Activated T-cell treated with anti-CD3 and anti-CD28 coated beads for 48 hours (primary cell): ENCODE results near the gene TMOD3.
"Not testable (repeated sequence)": the region's sequence is repeated elsewhere in the genome, so short reads cannot be mapped to it uniquely, and the experiment has no call there.

Experiments used
- DNase-seq: peaks from one replicate; pipeline ENCODE4 v3.0.0-alpha.2; 2020; ENCODE audit warnings: low read depth

TMOD3 gene

GRCh38 chr15:51864408-51865056, 35.1 kb downstream of the TMOD3 start:
- no peak for DNase-seq

DNA sequence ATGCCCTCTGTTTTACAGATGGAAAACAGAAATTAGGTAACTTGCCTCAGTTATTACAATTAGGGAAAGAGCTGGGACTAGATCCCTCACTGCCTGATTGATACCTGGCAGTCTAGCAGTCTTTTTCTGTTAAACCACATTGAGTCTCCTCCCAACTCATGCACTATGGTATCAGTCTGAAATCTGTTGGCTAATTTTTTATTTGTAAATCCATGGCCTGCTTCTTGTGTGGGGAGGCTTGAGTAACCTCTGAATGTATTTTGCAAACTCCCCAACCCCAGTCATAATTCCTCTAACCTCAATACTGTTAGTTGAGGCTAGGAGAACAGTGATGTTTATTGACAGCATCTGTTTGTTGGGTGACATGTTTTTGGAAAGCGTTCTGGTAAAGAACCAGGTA, 35.9 kb downstream of the TMOD3 start:
- no peak for DNase-seq

- DNase-seq = no peak
These were observed 36.7 kb downstream of the TMOD3 start for GRCh38 chr15:51866161-51866560.

DNA sequence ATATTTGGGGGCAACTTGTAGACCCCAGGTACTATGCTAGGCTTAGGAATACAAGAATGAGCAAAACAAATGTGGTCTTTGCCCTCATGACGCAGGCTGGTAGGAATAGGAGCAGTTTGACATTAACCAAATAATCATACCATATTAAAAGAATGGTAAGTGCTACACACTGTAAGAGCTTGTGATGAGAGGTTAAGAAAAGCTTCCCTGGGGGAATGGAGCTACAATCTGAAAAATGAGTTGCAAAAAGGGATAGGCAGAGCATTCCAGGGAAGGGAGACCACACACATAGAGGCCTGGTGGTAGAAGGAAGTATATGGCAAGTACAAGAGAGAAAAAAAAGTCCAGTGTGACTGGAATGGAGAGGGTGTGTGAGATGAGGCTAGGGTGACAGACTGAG, 37.3 kb downstream of the TMOD3 start:
- DNase-seq = no peak

GRCh38 chr15:51869060-51869421, 39.6 kb downstream of the TMOD3 start:
- DNase-seq = no peak

GRCh38 chr15:51870774-51871173, 41.3 kb downstream of the TMOD3 start:
- no peak for DNase-seq

DNA sequence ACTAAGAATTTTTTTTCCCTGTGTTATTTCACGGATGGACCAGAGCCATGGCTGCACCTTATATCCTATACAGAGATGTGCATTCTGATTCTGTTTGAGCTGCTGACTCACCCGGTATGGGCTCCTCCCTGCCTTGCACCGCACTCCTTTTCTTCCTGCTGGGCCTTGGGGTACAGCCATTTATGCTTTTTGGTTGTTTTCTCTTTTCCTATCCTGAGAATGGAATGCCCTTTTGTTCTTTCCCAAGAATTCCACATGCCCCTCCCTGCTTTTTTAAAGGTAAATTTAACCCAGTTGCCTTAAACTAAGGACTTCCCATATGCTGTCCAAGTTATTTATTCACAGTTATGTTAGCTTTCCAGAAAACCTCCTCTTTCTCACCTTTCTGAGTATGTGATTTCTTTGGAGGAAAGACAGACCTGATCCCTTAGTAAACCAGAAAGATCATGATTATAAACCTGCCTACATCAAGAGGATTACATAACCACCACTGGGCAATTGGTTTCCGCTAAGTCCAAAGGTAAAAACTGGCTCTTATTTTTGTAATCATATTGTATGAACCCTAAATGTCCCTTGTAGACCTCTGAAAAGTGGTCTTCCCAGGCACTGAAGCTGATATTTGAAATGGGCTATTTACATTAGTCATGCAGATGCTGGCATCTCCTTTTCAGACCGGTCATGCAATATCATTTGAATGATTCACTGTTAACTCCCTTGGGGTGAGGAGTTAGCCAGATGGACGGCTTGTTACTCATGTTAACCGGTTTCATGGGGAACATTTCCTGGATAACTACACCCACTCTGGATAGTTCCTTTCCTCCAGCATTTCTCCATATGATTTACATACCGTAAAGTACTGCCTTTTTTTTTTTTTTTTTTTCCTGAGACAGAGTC, 45.5 kb downstream of the TMOD3 start:
- no peak for DNase-seq

DNA sequence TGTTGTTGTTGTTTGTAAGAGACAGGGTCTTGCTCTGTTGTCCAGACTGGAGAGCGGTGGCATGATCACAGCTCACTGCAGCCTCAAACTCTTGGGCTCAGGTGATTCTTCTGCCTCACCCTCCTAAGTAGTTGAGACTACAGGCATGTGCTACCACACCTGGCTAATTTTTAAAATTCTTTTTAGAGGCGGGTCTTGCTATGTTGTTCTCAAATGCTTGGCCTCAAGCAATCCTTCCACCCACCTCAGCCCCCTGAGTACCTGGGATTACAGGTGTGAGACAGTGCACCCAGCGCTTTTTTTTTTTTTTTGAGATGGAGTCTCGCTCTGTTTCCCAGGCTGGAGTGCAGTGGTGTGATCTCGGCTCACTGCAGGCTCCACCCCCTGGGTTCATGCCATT, 46.7 kb downstream of the TMOD3 start:
- DNase-seq = no peak

GRCh38 chr15:51878446-51879386, 49.3 kb downstream of the TMOD3 start:
- no peak for DNase-seq

- DNase-seq = no peak
These were observed 50.1 kb downstream of the TMOD3 start for GRCh38 chr15:51879555-51879954.

GRCh38 chr15:51883271-51883837, 53.9 kb downstream of the TMOD3 start:
- DNase-seq = no peak

DNA sequence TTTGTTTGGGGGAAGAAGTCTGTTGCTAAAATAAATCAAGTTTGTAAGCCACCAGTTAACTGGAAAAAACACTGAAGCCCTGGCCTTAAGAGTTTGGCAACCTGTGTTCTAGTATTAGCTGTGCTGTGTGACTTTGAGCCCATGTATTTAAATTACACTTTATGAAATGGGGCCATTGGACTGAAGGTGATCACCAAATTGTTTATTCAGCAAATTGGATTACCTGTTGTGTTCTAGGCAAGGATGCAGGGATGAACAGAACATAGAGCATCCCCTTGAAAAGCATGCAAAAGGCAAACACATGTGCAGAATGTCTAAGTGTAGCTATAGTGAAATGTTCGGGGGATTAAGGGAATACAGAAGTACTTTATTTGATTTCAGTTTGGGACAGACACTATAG, 54.6 kb downstream of the TMOD3 start:
- DNase-seq = no peak

GRCh38 chr15:51884517-51885236, 55.2 kb downstream of the TMOD3 start:
- DNase-seq = no peak

DNA sequence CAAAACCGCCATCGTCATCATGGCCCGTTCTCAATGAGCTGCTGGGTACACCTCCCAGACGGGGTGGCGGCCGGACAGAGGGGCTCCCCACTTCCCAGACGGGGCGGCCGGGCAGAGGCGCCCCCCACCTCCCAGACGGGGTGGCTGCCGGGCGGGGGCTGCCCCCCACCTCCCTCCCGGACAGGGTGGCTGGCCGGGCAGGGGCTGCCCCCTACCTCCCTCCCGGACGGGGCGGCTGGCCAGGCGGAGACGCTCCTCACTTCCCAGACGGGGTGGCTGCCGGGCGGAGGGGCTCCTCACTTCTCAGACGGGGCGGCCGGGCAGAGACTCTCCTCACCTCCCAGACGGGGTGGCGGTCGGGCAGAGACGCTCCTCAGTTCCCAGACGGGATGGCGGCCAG, 56.3 kb downstream of the TMOD3 start:
- DNase-seq = not testable (repeated sequence)

DNA sequence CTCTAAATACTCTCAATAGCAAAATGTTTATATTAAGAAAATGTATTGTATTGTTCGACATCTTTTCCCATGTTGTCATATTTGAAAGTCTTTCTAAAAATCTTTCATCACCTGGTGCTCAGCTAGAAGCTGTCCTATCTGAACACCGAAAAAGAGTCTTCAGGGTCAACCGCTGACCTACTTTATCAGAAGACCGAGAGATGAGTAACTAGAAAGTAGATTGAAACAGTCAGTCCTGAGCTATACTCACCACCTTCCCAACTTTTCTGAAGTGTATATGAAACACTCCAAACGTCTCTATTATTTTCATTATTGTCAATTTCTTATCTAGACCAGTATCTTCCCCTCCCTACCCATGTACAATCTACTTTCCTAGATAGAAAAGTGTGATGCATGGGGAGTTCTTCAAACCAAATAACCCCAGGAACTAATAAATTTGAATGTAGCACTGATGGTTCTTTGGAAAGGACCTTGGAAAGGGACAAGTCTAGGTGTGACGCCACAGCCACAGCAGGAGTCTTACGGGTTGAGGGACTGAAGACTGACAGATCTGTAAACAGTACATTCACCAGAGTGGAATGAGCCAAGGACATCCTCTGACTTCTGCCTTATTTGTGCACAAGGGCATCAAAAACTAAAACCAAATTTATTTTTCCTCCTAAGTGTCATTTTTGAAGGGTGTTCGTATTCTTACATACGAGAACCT, 58.6 kb downstream of the TMOD3 start:
- no peak for DNase-seq

DNA sequence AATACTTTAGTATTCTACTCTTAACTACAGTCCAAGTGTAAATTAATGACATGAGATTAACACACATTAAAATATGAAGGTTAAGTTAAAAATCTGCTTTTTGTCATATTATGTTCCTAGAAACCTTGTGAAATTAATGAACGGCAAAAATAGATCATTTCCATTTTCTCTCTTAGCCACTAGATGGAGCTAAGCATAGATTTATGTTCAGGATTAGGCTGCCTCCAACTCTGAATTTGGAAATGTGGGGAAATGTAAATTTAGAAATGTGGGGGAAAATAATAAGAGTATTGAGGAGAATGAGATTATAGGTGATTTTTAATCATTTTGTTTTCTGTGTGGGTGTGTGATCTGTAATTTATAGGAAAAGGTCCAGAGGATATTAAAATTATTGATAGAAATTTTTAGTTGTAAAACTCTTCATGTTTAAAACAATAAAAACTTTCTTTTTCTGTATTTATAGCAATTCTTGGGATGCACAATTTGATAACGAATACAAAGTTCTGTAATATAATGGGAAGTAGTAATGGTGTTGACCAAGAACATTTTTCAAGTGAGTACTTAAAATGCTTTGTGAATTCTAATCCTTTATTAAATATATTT, 59.2 kb downstream of the TMOD3 start:
- no peak for DNase-seq

- DNase-seq = no peak
These were observed 60.0 kb downstream of the TMOD3 start for GRCh38 chr15:51889486-51889885.

GRCh38 chr15:51904421-51904820, 75.0 kb downstream of the TMOD3 start:
- no peak for DNase-seq

- no peak for DNase-seq
These were observed 75.5 kb downstream of the TMOD3 start for GRCh38 chr15:51904931-51905330.

DNA sequence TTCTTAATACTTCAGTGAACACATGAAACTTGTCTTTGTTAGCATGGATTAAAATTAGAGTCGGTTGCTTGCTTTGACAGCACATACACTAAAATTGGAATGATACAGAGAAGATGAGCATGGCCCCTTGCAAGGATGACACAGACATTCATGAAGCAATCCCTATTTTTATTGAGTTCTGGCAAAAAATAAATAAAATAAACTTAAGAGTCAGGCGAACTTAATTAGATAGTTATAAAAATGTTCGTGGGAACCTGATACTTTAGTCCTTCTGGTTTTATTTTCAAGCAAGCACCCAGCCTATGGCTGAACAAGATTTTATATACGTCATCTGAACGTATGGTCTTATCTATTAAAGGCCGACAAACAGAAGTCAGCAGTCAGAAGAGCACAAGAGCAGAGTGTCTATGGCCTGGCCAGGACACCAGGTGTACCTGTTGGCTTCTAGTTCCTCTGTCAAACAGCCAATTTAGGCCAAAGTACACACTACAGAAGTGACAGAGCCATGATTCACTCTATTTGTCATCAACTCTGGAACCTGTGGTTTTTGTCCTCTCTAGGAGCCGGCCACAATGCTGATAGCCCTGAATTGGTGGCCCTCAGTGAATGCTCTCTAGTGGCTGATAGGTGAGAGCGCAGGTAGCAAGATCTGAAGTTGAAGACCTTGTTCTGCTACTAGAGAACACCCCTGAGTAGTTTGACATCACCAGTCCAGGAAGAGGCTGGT, 77.8 kb downstream of the TMOD3 start:
- no peak for DNase-seq
